SH-SY5Y (cell line): ENCODE results near the gene LRCH4.

Experiments
- GATA2 ChIP-seq: IDR thresholded peaks from 2 replicates; pipeline ENCODE4 v1.6.1; 2011; ENCODE audit warnings: mild to moderate bottlenecking, low read depth, low read length
- GATA3 ChIP-seq: IDR thresholded peaks from 2 replicates; pipeline ENCODE4 v1.6.1; 2011; ENCODE audit warnings: low read depth, mild to moderate bottlenecking, low read length, moderate library complexity

Gene LRCH4

DNA sequence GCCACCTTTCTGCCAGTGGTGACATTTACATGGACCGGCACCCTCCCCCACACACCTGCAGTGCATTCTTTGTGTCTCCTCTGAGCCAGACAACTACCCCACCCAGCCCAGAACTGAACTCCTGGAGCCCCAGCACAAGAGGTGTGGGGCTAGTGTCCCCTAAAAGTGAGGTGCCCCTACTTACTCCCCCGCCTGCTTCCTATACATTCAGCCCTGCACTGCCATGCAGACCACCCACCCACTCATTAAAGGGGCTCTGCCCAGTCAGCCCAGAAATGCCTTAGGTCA, 14.2 kb downstream of the LRCH4 start:
- no peak for TF ChIP-seq GATA2

DNA sequence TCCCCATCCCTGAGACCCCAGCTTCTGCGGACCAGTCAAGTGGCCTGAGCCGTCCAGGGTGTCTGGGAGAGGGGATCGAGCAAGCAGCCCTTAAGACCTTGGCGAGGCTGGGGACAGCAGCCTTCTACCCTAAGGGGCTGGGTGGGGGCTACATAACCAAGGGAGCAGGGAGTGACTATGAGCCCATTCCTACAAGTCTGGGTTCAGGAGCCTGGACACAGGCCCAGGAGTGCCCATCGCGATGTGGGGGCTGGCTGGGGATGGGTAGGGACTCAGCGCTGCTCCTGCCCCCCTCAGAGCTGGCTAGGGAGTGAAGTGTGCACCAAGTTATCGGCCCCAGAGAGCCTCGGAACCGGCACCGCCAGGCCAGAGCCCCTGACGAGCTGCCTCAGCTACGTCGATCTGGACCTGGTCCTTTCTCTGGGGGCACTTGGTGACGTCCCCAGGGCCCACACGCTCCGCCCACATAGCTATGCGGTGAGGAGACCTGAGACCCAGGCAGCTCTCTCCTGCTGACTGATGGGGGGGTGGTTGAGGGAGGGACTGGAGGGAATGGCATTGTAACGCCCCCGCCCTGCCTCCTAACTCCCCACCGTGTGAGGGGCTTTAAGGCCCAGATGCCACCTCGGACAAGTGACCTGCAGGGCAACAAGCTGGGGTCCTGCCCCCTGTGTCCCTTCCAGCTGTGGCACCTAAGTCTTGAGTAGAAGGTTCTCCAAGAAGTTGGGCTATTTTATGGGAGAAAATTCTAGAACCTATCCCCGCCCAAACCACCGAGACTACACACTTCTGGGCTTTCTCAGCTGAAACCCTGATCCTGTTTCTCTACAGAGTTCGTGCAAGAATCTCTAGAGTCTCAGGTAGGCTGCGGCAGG, 14.7 kb downstream of the LRCH4 start:
- TF ChIP-seq GATA2 (no peak), GATA3 (no peak)

DNA sequence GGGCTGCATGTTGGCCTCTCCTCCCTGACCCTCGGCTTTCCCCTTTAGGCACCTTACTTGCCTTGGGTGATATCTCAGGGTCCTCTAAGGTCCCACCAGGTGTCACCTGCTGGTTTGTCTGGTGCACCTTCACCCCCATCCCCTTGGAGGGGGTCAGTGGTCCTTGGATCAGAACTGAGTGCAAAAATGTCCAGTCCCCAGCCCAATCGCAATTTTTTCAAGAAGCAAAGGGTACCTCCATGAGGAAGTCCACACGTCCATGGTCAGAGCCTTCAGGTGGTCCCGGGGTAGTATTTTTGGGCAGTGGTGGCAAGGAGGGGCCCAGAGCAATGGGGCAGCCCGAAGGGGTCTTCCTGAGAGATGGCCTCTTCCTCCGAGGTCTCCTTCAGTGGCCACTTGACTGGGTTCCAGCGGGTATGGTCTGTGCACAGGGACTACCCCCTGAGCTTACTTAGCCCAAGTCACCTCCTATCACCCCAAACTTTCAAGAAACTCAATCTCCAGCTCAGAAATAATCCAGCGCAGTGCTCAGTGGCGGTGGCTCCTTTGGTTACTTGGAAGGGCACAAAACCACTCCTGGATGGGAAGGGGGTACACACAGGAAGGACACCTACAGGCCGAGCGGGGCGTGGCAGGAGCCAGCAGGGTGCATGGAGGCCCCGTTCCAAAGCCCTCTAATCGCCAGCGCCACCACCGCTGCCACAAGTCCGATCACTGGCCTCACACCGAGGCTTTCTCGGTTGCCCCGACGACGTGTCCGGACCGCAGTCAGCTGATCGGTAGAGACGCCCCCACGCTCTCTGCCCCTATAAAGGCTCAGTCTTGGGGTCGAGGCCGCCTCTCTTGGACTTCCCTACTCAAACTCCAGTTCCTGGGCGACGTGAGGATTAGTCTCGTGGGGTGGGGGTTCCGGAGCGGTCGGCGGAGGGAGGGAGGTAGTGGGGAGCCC, 16.8 kb downstream of the LRCH4 start:
- TF ChIP-seq GATA2 (no peak), GATA3 (no peak)

DNA sequence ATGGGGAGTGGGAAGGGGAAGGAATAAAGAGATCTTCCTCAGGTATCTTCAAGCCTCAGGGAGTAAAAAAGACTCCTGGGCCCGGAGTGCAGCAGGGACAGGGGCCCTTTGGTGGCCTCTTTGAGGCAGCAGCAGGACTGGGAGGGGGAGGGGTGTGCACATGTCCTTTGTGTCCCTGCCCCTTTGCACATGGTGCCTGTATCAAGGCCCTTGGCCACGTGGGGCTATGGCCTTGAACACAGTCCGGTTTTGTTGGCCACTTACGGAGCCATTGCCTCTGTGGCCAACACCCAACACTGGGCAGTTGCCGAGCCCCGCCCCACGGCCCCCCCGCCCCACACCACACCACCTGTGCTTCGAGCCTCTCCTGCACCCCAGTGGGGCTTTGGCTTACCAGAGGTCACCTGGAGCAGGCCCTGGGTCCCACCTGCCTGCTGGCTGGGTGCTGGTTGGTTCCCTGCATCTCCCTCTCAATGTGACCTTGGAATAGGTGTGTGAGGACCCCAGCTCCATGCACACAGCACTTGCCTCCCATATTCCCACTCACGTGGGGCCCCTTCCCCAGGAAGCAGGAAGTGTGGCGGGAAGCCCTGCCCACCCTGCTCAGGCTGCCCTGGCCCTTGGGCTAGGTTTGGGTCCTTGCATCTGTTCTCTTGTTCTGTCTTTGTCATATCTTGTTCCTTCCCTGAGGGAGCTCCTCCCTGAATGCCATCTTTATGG, 17.6 kb downstream of the LRCH4 start:
- TF ChIP-seq GATA2 (no peak), GATA3 (no peak)

DNA sequence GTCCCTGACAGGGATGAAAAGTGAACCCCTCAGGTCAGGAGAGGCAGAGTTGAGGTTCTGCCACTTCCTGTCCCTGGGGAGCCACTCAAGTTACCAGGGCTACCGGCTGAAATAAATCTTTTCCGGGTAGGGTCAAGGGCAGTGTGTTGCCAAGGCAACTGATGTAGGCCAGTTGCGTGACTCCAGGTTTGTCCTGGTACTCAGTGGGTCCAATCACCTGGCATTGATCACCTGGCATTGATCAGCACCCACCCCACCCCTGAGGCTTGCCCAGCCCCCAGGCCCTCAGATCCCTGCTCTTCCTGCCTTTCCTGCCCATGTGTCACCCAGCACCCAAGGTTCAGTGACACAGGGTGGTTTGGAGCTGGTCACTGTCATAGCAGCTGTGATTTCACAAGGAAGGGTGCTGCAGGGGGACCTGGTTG, 18.2 kb downstream of the LRCH4 start:
- no peak for TF ChIP-seq GATA2
- no peak for TF ChIP-seq GATA3

DNA sequence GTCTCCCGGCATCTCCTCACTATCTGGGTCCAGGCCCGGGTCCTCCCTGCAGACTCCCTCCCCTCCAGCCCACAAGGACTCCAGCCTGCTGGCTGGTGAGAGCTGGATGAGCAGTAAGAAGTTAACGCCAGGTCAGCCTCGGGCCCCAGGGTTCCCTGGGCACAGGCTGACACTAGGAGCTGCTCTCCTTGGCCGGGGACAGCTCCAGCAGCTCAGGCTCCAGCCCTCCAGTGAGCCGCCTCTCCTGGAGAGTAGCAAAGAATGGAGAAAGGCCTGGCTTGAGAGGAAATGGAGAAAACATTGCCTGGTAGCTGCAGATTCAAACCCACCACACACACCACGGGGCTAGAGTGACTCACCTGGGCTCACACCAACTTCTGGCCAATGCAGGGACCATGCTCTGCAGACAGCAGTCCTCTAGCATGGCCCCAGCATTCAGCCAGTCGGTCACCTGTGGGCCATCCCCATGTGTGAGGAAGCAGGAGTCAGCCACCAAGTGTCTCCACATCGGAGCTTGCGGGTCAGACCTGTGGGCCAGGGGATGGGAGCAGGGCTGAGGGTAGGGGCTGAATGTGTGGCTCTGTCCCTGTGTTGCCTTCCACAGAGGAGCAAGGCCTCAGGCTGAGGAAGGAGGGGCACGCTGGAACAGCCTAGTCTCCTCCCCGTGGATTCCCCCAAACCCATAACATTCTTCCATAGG, 18.7 kb downstream of the LRCH4 start:
- TF ChIP-seq GATA3 (no peak), GATA2 (no peak)

DNA sequence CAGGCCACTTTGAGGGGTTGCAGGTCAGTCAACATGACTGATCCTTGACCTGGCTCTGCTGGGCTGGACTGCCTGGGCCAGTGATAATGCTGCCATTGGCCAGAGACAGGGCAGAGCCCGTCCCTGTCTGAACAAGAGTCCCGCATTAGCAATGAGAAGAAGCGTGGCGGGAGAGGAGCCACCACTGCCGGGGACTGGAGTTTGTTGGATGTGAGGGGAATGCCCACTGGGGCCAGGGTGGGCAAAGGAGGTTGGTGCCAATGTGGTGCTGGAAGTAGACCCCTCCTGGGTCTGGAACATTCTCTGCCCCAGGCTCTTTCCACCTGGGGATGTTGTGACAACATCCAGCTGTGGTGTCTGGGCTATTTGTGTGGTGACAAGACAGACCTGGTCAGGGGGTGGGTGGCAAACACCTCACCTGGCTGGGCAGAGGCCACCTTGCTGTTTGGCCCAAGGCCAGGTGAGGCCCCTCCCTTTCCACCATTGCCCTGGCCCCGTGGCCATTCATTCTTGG, 19.9 kb downstream of the LRCH4 start:
- TF ChIP-seq GATA3 = no peak
- TF ChIP-seq GATA2 = no peak

DNA sequence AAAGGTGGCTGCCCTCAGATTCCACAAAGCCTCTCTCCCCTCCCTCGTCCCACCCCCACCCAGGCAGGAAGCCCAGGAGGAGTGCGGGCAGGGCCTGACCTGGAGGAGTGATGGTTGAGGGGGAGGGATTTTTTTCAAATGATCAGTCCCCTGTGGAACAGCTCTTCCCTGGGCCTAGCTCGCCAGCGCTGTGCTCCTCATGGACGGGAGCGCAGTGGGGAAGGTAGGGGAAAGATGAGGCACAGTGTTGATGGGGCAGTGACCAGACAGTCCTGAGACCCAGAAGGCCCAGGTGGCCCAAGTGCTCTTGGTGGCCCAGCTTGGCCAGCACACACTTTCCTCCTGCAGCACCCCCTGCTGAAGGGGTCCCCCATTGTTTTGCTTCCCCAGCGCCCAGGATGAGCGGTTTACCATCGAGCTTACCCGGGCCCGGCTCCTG, 20.8 kb downstream of the LRCH4 start:
- TF ChIP-seq GATA3 = no peak
- no peak for TF ChIP-seq GATA2

DNA sequence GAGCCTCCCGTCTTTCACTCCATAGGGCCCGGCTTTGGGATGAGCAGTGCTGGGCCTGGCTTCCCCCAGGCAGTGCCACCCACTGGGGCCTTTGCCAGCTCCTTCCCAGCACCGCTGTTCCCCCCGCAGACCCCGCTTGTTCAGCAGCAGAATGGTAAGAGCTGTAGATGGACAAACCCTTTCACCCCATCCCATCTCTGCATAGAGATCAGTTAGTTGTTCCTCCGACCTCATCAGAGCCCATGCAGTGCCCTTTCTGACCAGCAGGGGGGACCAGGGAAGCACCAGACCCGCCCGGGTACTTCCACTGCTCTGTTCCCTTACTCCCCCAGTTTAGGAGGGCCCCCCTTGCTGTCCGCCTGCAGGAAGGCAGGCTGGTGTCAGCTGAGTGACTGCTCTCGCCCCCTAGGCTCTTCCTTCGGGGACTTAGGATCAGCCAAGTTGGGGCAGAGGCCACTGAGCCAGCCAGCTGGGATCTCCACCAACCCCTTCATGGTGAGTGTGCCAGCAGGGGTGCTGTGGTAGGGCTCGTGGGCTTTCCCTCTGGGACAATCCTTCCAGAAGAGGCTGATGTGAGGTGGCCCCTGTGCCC, 22.0 kb downstream of the LRCH4 start:
- TF ChIP-seq GATA3 (no peak), GATA2 (no peak)

DNA sequence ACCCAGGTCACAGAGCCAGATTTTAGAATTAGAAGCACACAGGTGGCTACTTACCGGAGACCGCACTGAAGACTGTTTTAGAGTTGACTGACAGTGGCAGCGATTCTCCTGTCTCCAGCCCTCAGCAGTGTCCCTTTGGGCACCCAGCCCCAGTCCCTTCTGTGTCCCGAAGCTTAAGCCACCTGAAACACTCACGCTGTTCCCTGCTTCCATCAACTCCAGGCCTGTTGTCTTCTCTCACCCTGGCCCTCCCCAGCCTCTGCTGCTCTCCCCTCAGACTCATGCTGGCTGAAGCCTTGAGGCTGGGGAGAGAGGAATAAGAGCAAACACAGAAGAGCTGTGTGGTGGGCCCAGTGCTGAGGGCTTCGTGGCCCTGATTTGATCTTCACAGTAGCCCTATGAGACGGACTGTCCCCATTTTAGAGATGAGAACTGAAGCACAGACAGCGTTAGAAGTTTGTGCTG, 22.8 kb downstream of the LRCH4 start:
- TF ChIP-seq GATA2 (no peak), GATA3 (no peak)

DNA sequence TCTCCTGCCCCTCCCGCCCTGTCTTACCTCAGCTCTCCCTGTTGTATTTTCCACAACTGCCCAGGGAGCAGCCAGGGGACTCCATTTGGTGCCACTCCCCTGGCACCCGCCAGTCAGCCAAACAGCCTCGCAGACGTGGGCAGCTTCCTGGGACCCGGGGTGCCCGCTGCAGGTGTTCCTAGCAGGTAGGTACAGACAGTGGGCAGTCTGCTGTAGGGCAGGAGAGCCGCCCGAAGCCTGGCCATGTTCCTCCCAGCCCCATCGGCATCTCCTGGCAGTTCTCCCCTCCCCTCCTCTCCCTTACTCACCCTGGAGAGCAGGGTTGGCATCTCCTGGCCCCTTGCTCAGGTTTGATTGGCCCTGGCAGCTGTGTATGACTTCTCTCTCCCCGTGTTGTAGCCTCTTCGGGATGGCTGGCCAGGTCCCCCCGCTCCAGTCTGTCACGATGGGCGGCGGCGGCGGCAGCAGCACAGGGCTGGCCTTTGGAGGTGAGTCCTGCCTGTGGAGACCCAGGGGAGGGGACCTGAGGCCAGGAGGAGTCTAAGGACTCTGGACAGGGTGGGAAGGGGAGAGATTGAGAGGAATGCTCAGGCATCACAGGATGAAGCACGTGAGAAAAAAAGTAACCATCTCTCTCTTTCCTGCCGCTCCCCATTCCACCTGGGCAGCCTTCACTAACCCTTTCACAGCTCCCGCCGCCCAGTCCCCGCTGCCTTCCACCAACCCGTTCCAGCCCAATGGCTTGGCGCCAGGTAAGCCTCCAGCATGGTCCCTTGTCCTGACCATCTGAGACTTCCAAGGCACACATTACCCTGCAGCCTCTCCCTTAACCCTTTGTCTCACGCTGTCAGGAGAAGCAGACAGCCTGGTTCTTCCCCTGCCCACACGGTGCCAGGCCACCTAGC, 23.5 kb downstream of the LRCH4 start:
- TF ChIP-seq GATA3 = no peak
- TF ChIP-seq GATA2 = no peak
